Endodermal cell (in vitro differentiated cells): Measurements from ENCODE around the gene KCNK10. TPM values are rescaled to one million over a fixed set of nuclear protein-coding genes. Genes with fewer than 3 reads are reported as not detected.

Source experiments
- DNase-seq: peaks from one replicate; pipeline ENCODE4 v3.0.0-alpha.2; 2017
- H3K27ac ChIP-seq: 2 replicates; pipeline ENCODE4 v1.5.1; 2013; ENCODE audit warnings: mild to moderate bottlenecking, low read depth, low read length, moderate library complexity
- H3K27me3 ChIP-seq: 2 replicates; pipeline ENCODE4 v1.6.1; 2013; ENCODE audit warnings: mild to moderate bottlenecking, low read length, moderate library complexity; ENCODE audit not compliant: insufficient read depth, control insufficient read depth, poor library complexity, severe bottlenecking
- H3K36me3 ChIP-seq: 2 replicates; pipeline ENCODE4 v1.7.0; 2013; ENCODE audit warnings: mild to moderate bottlenecking, low read length, moderate library complexity; ENCODE audit not compliant: control insufficient read depth, insufficient read depth
- H3K4me1 ChIP-seq: one replicate; pipeline ENCODE4 v1.7.0; 2013; ENCODE audit warnings: low read length; ENCODE audit not compliant: control insufficient read depth, insufficient read depth
- H3K4me3 ChIP-seq: 2 replicates; pipeline ENCODE4 v1.5.1; 2013; ENCODE audit warnings: mild to moderate bottlenecking, low read length, moderate library complexity
- H3K9ac ChIP-seq: 2 replicates; pipeline ENCODE4 v1.6.1; 2013; ENCODE audit warnings: mild to moderate bottlenecking, low read length, moderate library complexity; ENCODE audit not compliant: poor library complexity, severe bottlenecking; ENCODE audit errors: extremely low read depth
- H3K9me3 ChIP-seq: 2 replicates; pipeline ENCODE4 v1.6.1; 2013; ENCODE audit warnings: mild to moderate bottlenecking, low read length, moderate library complexity; ENCODE audit not compliant: control insufficient read depth
- H3K27ac Mint-ChIP-seq: 2 replicates; pipeline ENCODE4 v1.8.0; 2020; ENCODE audit warnings: mixed read lengths
- H3K27me3 Mint-ChIP-seq: 2 replicates; pipeline ENCODE4 v1.8.0; 2021; ENCODE audit warnings: mild to moderate bottlenecking, mixed read lengths; ENCODE audit not compliant: insufficient read depth
- H3K36me3 Mint-ChIP-seq: 2 replicates; pipeline ENCODE4 v1.8.0; 2020; ENCODE audit warnings: low read depth, mixed read lengths
- H3K4me1 Mint-ChIP-seq: 2 replicates; pipeline ENCODE4 v1.8.0; 2020; ENCODE audit warnings: mixed read lengths
- H3K4me3 Mint-ChIP-seq: 2 replicates; pipeline ENCODE4 v1.8.0; 2020; ENCODE audit warnings: mild to moderate bottlenecking, moderate library complexity, mixed read lengths
- H3K9me3 Mint-ChIP-seq: 2 replicates; pipeline ENCODE4 v1.8.0; 2020; ENCODE audit warnings: mild to moderate bottlenecking, mixed read lengths
- CTCF ChIP-seq: fragments of 200-600 bp; sonication (generic); conservative IDR thresholded peaks from 2 replicates; pipeline ENCODE4 v1.5.0; 2021; ENCODE audit warnings: antibody characterized with exemption, mild to moderate bottlenecking
- WGBS, 2 experiments: methylation state at CpG; one replicate each; pipeline versions ENCODE4 v1.1.5 to v1.1.7; 2013; ENCODE audit warnings: missing lambda C conversion rate in 2 of 2, mixed read lengths in 1 of 2; ENCODE audit not compliant: insufficient coverage in 1 of 2, insufficient read length in 1 of 2; 5-methylcytosine and 5-hydroxymethylcytosine counted together
- total RNA-seq, 2 donors: library from RNA; stranded (reverse); fragmentation: NEBNext Ultra II Directional in 1 of 2; extraction: Animal tissue kit (Norgen Biotek cat#: 25700) in 1 of 2; gene quantifications; 2 replicates in 1 of 2; 3 replicates in 1 of 2; pipeline ENCODE4 v1.2.1, GENCODE V29; 2021

KCNK10 gene
- total RNA-seq, 2 donors from 2014 or later: 0.24 to 1.8 TPM

DNA sequence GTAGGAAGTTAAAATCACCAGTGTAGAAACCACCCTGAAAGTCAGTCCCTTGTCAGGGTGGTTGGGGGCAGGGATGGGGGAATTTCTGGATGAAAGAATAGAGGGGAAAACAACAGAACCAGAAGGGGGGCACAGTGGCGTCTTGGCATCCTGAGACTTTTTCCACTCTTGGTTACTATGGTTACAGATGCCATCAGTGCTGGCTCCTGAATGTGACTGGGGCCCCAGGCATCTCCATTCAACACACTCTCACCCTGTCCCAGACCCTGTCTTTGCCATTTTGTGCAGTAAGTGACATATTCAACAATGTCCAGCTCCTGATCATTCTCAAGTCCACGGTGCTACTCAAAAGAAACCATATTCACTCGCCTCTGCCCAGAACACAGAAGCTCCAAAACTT is 11.3 kb downstream of the KCNK10 start:
- peaks cover 8% of the 10 kb centered on the region for H3K9me3 ChIP-seq
- no peak overlapping the region for H3K9ac ChIP-seq
- no peaks in the 10 kb centered on the region for H3K36me3 ChIP-seq
- WGBS, 2 experiments: 81 to 93% methylated on average over 3 of the region's 3 CpGs
- no peak overlapping the region for H3K4me3 ChIP-seq
- Mint-ChIP-seq H3K4me3 (no peak overlapping the region), H3K27me3 (peaks cover 17% of the 10 kb centered on the region), H3K36me3 (no peaks in the 10 kb centered on the region), H3K27ac (no peak overlapping the region), H3K4me1 (no peaks in the 10 kb centered on the region), H3K9me3 (peaks cover 7% of the 10 kb centered on the region)
- peak overlapping the region; percentile 95 for H3K27ac ChIP-seq
- H3K27me3 ChIP-seq: peaks cover 22% of the 10 kb centered on the region
- no peak for DNase-seq
- TF ChIP-seq CTCF: no peak
- H3K4me1 ChIP-seq: no peaks in the 10 kb centered on the region

DNA sequence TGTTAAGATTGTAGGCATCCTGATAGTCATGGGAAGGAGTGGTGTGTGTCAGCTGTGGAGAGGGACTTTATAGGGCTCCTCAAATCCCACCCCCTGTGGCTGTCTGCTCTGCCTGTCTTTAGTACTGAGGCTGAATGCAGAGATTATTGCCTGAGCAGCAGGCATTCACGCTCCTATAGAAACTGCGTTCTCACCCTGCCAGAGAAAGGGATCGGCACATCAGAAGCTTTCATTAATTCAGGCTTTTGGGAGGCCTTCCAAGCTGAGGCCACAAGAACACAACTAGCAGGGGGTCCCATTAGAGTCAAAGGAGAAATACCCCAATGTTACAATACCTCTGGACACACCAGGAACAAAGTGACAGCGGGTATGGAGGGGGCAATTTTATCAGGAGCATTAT is 12.6 kb downstream of the KCNK10 start:
- DNase-seq: peak; percentile 79
- H3K9ac ChIP-seq: no peak overlapping the region
- Mint-ChIP-seq H3K4me3 (no peak overlapping the region), H3K9me3 (peaks cover 7% of the 10 kb centered on the region), H3K27me3 (peaks cover 8% of the 10 kb centered on the region), H3K27ac (no peak overlapping the region), H3K36me3 (no peaks in the 10 kb centered on the region), H3K4me1 (no peaks in the 10 kb centered on the region)
- WGBS, 2 experiments: 46 to 53% methylated on average over 2 to 4 of the region's 4 CpGs
- no peak for TF ChIP-seq CTCF
- H3K36me3 ChIP-seq: no peaks in the 10 kb centered on the region
- H3K27ac ChIP-seq: peak overlapping the region; percentile 95
- peaks cover 8% of the 10 kb centered on the region for H3K9me3 ChIP-seq
- H3K4me1 ChIP-seq: no peaks in the 10 kb centered on the region
- H3K4me3 ChIP-seq: no peak overlapping the region
- peaks cover 15% of the 10 kb centered on the region for H3K27me3 ChIP-seq

- Mint-ChIP-seq H3K4me1 (no peaks in the 10 kb centered on the region), H3K9me3 (peaks cover 7% of the 10 kb centered on the region), H3K27me3 (peaks cover 9% of the 10 kb centered on the region), H3K36me3 (no peaks in the 10 kb centered on the region), H3K4me3 (no peak overlapping the region), H3K27ac (no peak overlapping the region)
- Histone ChIP-seq H3K36me3 (no peaks in the 10 kb centered on the region), H3K9ac (no peak overlapping the region), H3K27ac (peak overlapping the region; percentile 45), H3K27me3 (peaks cover 14% of the 10 kb centered on the region), H3K4me1 (no peaks in the 10 kb centered on the region), H3K4me3 (no peak overlapping the region), H3K9me3 (peaks cover 8% of the 10 kb centered on the region)
- DNase-seq: no peak
- WGBS, 2 experiments: 94% methylated on average over 3 of the region's 4 CpGs; no CpG with 5 or more reads in 1 of the 2 experiments
- TF ChIP-seq CTCF: no peak
Observed at GRCh38 chr14:88310021-88310420, 13.0 kb downstream of the KCNK10 start.
